ENCODE results near the gene COL4A1. TPM values are rescaled to one million over a fixed set of nuclear protein-coding genes. Genes with fewer than 3 reads are reported as not detected.
A peak's percentile ranks its signal among the peaks of the same experiment; 100 is the strongest.

The COL4A1 gene
- total RNA-seq, 1 donor from 2014 or later: 178 TPM

DNA sequence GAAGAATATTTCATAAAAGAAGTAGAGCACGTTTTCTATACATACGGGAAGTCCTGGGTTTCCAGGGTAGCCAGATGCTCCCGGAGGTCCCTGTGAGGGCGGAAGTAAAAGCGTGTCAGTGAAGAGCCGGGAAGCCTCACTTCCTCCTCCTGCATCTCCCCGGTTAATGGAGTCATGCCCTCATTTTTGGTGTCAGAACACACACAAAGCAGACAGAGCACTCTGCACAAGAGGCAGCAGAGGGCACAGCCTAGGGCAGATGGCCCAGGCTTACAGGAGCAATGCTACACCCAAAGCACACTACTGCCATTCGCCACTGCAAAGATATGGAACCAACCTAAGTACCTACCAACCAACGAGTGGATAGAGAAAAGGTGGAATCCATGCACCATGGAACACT, 94.4 kb downstream of the COL4A1 start:
- Histone ChIP-seq H3K9me3 (no peaks in the 10 kb centered on the region), H3K27me3 (no peaks in the 10 kb centered on the region), H3K27ac (no peak overlapping the region), H3K36me3 (peaks cover 0 to 17% of the 10 kb centered on the region in 2 donors), H3K4me1 (peaks cover 16% of the 10 kb centered on the region), H3K4me3 (no peak overlapping the region)
- DNase-seq (ENCODE audit: extremely low spot score in 2 of 2): peak in 1 of 2 donors; percentile 67
- intact Hi-C loops (cut with DNase I): no loop called here
- no peak for TF ChIP-seq CTCF (IDR thresholded peaks at IDR 0.05)
- no peak for TF ChIP-seq POLR2A (IDR thresholded peaks at IDR 0.05)

GRCh38 chr13:110211735-110212134, 95.2 kb downstream of the COL4A1 start:
- TF ChIP-seq POLR2AphosphoS5 (IDR thresholded peaks at IDR 0.05; ENCODE audit: insufficient read depth in 1 of 2, low read depth in 1 of 2) (no peak), CTCF (IDR thresholded peaks at IDR 0.05) (no peak), POLR2A (IDR thresholded peaks at IDR 0.05) (no peak)
- H3K27ac ChIP-seq: no peak overlapping the region
- no peak overlapping the region for H3K4me3 ChIP-seq
- DNase-seq (ENCODE audit: extremely low spot score in 2 of 2): no peak
- peaks cover 10% of the 10 kb centered on the region for H3K4me1 ChIP-seq
- peaks cover 0 to 25% of the 10 kb centered on the region in 2 donors for H3K36me3 ChIP-seq
- no peaks in the 10 kb centered on the region for H3K27me3 ChIP-seq
- no peaks in the 10 kb centered on the region for H3K9me3 ChIP-seq
- intact Hi-C loops (cut with DNase I): no loop called here

GRCh38 chr13:110211046-110211445, 95.9 kb downstream of the COL4A1 start:
- peaks cover 0 to 32% of the 10 kb centered on the region in 2 donors for H3K36me3 ChIP-seq
- intact Hi-C loops (cut with DNase I): no loop called here

DNA sequence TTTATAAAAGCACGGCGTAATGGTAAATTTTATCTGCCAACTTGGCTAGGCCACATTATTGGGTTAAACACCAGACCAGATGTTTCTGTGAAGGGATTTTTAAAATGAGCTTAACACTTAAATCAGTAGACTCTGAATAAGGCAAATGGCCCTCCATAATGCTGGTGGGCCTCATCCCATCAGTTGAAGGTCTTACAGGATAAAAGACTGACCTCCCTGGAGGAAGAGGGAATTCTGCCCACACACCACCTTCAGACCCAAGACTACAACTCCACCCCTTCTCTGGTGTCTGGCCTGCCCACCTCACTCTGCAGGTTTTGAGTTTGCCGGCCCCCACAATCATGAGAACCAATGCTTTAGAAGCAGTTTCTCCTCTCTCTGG, 96.4 kb downstream of the COL4A1 start:
- Histone ChIP-seq H3K27me3 (no peaks in the 10 kb centered on the region), H3K27ac (no peak overlapping the region), H3K4me1 (no peaks in the 10 kb centered on the region), H3K4me3 (no peak overlapping the region), H3K36me3 (peaks cover 0 to 37% of the 10 kb centered on the region in 2 donors), H3K9me3 (no peaks in the 10 kb centered on the region)
- intact Hi-C loops (cut with DNase I): no loop called here
- TF ChIP-seq POLR2AphosphoS5 (IDR thresholded peaks at IDR 0.05; ENCODE audit: insufficient read depth in 1 of 2, low read depth in 1 of 2) (no peak), POLR2A (IDR thresholded peaks at IDR 0.05) (no peak), CTCF (IDR thresholded peaks at IDR 0.05) (no peak)
- DNase-seq (ENCODE audit: extremely low spot score in 2 of 2): no peak

More at GRCh38 chr13:110211046-110211445, 95.9 kb downstream of the COL4A1 start:
- no peak for TF ChIP-seq POLR2AphosphoS5 (IDR thresholded peaks at IDR 0.05; ENCODE audit: insufficient read depth in 1 of 2, low read depth in 1 of 2)
- no peak for TF ChIP-seq POLR2A (IDR thresholded peaks at IDR 0.05)
- no peak for TF ChIP-seq CTCF (IDR thresholded peaks at IDR 0.05)
- peaks cover 4% of the 10 kb centered on the region for H3K4me1 ChIP-seq
- no peak overlapping the region for H3K4me3 ChIP-seq
- DNase-seq (ENCODE audit: extremely low spot score in 2 of 2): peak in 1 of 2 donors; percentile 56
- no peaks in the 10 kb centered on the region for H3K27me3 ChIP-seq
- no peaks in the 10 kb centered on the region for H3K9me3 ChIP-seq
- no peak overlapping the region for H3K27ac ChIP-seq

GRCh38 chr13:110209950-110210603, 96.9 kb downstream of the COL4A1 start:
- no peak for TF ChIP-seq POLR2AphosphoS5 (IDR thresholded peaks at IDR 0.05; ENCODE audit: insufficient read depth in 1 of 2, low read depth in 1 of 2)
- TF ChIP-seq CTCF (IDR thresholded peaks at IDR 0.05): no peak
- TF ChIP-seq POLR2A (IDR thresholded peaks at IDR 0.05): no peak
- H3K9me3 ChIP-seq: no peaks in the 10 kb centered on the region
- no peak for DNase-seq (ENCODE audit: extremely low spot score in 2 of 2)
- no peak overlapping the region for H3K27ac ChIP-seq
- H3K36me3 ChIP-seq: peaks cover 0 to 42% of the 10 kb centered on the region in 2 donors
- H3K4me1 ChIP-seq: no peaks in the 10 kb centered on the region
- intact Hi-C loops (cut with DNase I): no loop called here
- H3K27me3 ChIP-seq: no peaks in the 10 kb centered on the region
- no peak overlapping the region for H3K4me3 ChIP-seq

All from vagina (tissue), 2 donors.